22Rv1 (cell line): ENCODE data around the gene RIT2.

Experiments used
- CTCF ChIP-seq: fragments of 450-650 bp; IDR thresholded peaks from 2 replicates; pipeline ENCODE4 v1.5.1; 2017; ENCODE audit warnings: mild to moderate bottlenecking
- ZFX ChIP-seq: fragments of 450-650 bp; IDR thresholded peaks from 2 replicates; pipeline ENCODE4 v1.6.1; 2017; ENCODE audit warnings: antibody characterized with exemption, borderline replicate concordance

- no peak for TF ChIP-seq CTCF
- TF ChIP-seq ZFX = no peak
Observed at GRCh38 chr18:42925036-42925435, 190.4 kb downstream of the RIT2 start.
